ENCODE measurements around the gene STPG4.
"Not testable (repeated sequence)": the region's sequence is repeated elsewhere in the genome, so short reads cannot be mapped to it uniquely, and the experiment has no call there.

The STPG4 gene

GRCh38 chr2:47190188-47190881 is 35.2 kb upstream of the STPG4 start:
- H3K36me3 ChIP-seq (ENCODE audit: control insufficient read depth, insufficient read depth, low read length): no peaks in the 10 kb centered on the region
- no CpG with 5 or more reads among the region's 1 CpG for WGBS, 2 experiments (ENCODE audit: insufficient coverage in 2 of 2)
- H3K4me1 ChIP-seq (ENCODE audit: control insufficient read depth, insufficient read depth, low read length, poor library complexity, severe bottlenecking): peaks cover 52% of the 10 kb centered on the region
- no peaks in the 10 kb centered on the region for H3K9me3 ChIP-seq (ENCODE audit: control insufficient read depth, low read length)
- H3K4me3 ChIP-seq (ENCODE audit: extremely low read depth, insufficient read depth, low read length, poor library complexity, severe bottlenecking): no peak overlapping the region
- no peak overlapping the region for H3K27ac ChIP-seq (ENCODE audit: low read depth, low read length, severe bottlenecking)

GRCh38 chr2:47189635-47190034 is 34.5 kb upstream of the STPG4 start:
- Histone ChIP-seq H3K27ac (ENCODE audit: low read depth, low read length, severe bottlenecking) (no peak overlapping the region), H3K4me1 (ENCODE audit: control insufficient read depth, insufficient read depth, low read length, poor library complexity, severe bottlenecking) (peaks cover 50% of the 10 kb centered on the region), H3K4me3 (ENCODE audit: extremely low read depth, insufficient read depth, low read length, poor library complexity, severe bottlenecking) (no peak overlapping the region), H3K36me3 (ENCODE audit: control insufficient read depth, insufficient read depth, low read length) (no peaks in the 10 kb centered on the region), H3K9me3 (ENCODE audit: control insufficient read depth, low read length) (no peaks in the 10 kb centered on the region)
- WGBS, 2 experiments (ENCODE audit: insufficient coverage in 2 of 2): no CpG with 5 or more reads among the region's 1 CpG

DNA sequence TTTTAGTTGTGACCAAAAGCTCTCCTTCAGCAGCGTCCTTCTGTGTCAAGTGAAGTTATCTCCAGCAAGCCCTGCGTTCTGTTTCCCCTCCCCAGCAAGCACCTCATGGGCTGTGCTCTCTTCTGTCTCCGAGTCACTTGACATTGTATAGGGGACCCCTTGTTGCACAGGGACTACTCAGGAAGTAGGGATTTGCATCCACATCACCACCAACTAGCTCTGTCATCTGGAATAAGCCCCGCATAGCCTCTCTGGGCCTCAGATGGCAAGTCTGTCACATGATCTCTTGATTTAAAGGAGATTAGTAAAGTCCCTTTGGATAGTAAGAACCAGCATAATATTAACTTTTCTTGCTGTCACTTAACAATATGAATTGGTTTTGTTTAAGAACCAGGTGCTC is 32.0 kb upstream of the STPG4 start:
- no peak overlapping the region for H3K4me3 ChIP-seq (ENCODE audit: extremely low read depth, insufficient read depth, low read length, poor library complexity, severe bottlenecking)
- WGBS, 2 experiments (ENCODE audit: insufficient coverage in 2 of 2): 71% methylated on average over 3 of the region's 4 CpGs
- H3K36me3 ChIP-seq (ENCODE audit: control insufficient read depth, insufficient read depth, low read length): no peaks in the 10 kb centered on the region
- no peaks in the 10 kb centered on the region for H3K9me3 ChIP-seq (ENCODE audit: control insufficient read depth, low read length)
- H3K4me1 ChIP-seq (ENCODE audit: control insufficient read depth, insufficient read depth, low read length, poor library complexity, severe bottlenecking): peaks cover 31% of the 10 kb centered on the region
- no peak overlapping the region for H3K27ac ChIP-seq (ENCODE audit: low read depth, low read length, severe bottlenecking)

- Histone ChIP-seq H3K4me3 (ENCODE audit: extremely low read depth, insufficient read depth, low read length, poor library complexity, severe bottlenecking) (no peak overlapping the region), H3K36me3 (ENCODE audit: control insufficient read depth, insufficient read depth, low read length) (no peaks in the 10 kb centered on the region), H3K27ac (ENCODE audit: low read depth, low read length, severe bottlenecking) (no peak overlapping the region), H3K4me1 (ENCODE audit: control insufficient read depth, insufficient read depth, low read length, poor library complexity, severe bottlenecking) (peaks cover 25% of the 10 kb centered on the region), H3K9me3 (ENCODE audit: control insufficient read depth, low read length) (no peaks in the 10 kb centered on the region)
- 100% methylated on average over 1 of the region's 2 CpGs for WGBS, 2 experiments (ENCODE audit: insufficient coverage in 2 of 2)
These were observed 31.2 kb upstream of the STPG4 start for GRCh38 chr2:47186351-47186750.

- H3K27ac ChIP-seq (ENCODE audit: low read depth, low read length, severe bottlenecking); H3K36me3 ChIP-seq (ENCODE audit: control insufficient read depth, insufficient read depth, low read length); H3K4me3 ChIP-seq (ENCODE audit: extremely low read depth, insufficient read depth, low read length, poor library complexity, severe bottlenecking); H3K9me3 ChIP-seq (ENCODE audit: control insufficient read depth, low read length): not testable (repeated sequence)
- H3K4me1 ChIP-seq (ENCODE audit: control insufficient read depth, insufficient read depth, low read length, poor library complexity, severe bottlenecking): peaks cover 15% of the 10 kb centered on the region
- 90 to 100% methylated on average over 2 of the region's 5 CpGs for WGBS, 2 experiments (ENCODE audit: insufficient coverage in 2 of 2)
These were observed 30.0 kb upstream of the STPG4 start for GRCh38 chr2:47185098-47185497.

DNA sequence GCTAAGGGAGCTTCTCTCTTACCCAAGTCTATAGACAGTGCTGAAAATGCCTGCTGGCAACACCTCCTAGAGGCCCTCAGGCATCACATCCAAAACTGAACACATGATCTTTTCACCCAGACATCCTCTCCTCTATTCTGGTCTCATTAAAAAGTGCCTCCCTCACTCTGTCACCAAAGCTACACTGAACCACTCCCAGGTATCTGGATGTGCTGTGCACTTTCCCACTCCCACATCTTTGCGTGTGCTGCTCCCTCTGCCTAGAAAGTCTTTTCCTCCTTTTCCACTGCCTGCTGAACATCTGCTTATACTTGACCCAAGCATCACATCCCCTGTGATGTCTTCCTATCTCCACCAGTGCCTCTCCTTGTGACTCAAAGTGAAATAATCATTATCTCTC is 26.1 kb upstream of the STPG4 start:
- Histone ChIP-seq H3K36me3 (ENCODE audit: control insufficient read depth, insufficient read depth, low read length) (no peaks in the 10 kb centered on the region), H3K9me3 (ENCODE audit: control insufficient read depth, low read length) (no peaks in the 10 kb centered on the region), H3K4me3 (ENCODE audit: extremely low read depth, insufficient read depth, low read length, poor library complexity, severe bottlenecking) (no peak overlapping the region), H3K4me1 (ENCODE audit: control insufficient read depth, insufficient read depth, low read length, poor library complexity, severe bottlenecking) (no peaks in the 10 kb centered on the region), H3K27ac (ENCODE audit: low read depth, low read length, severe bottlenecking) (no peak overlapping the region)
- 94 to 100% methylated on average over 1 of the region's 1 CpG for WGBS, 2 experiments (ENCODE audit: insufficient coverage in 2 of 2)

DNA sequence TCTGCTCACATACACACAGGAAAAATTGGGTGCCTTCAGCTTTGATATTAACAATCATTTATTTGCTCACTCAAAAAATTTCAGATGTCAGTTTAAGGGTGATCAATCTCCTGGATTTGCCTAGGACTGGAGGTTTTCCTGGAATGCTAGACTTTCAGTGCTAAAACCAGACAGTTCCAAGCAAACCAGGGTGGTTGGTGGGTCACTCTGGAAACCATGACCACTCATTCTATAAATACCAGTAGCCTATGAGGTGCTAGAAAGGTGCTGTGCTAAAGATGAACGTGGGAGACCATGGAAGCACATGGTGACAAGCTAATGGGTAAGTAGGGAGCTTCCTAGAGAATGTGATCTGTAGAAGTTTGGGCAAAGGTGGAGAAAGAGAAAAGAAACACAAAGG is 25.4 kb upstream of the STPG4 start:
- no CpG with 5 or more reads among the region's 1 CpG for WGBS, 2 experiments (ENCODE audit: insufficient coverage in 2 of 2)
- Histone ChIP-seq H3K36me3 (ENCODE audit: control insufficient read depth, insufficient read depth, low read length) (no peaks in the 10 kb centered on the region), H3K9me3 (ENCODE audit: control insufficient read depth, low read length) (no peaks in the 10 kb centered on the region), H3K4me3 (ENCODE audit: extremely low read depth, insufficient read depth, low read length, poor library complexity, severe bottlenecking) (no peak overlapping the region), H3K4me1 (ENCODE audit: control insufficient read depth, insufficient read depth, low read length, poor library complexity, severe bottlenecking) (no peaks in the 10 kb centered on the region), H3K27ac (ENCODE audit: low read depth, low read length, severe bottlenecking) (no peak overlapping the region)

- no peak overlapping the region for H3K27ac ChIP-seq (ENCODE audit: low read depth, low read length, severe bottlenecking)
- no peaks in the 10 kb centered on the region for H3K4me1 ChIP-seq (ENCODE audit: control insufficient read depth, insufficient read depth, low read length, poor library complexity, severe bottlenecking)
- H3K4me3 ChIP-seq (ENCODE audit: extremely low read depth, insufficient read depth, low read length, poor library complexity, severe bottlenecking): no peak overlapping the region
- 85 to 97% methylated on average over 4 of the region's 6 CpGs for WGBS, 2 experiments (ENCODE audit: insufficient coverage in 2 of 2)
- H3K9me3 ChIP-seq (ENCODE audit: control insufficient read depth, low read length): no peaks in the 10 kb centered on the region
- H3K36me3 ChIP-seq (ENCODE audit: control insufficient read depth, insufficient read depth, low read length): no peaks in the 10 kb centered on the region
These were observed 24.3 kb upstream of the STPG4 start for GRCh38 chr2:47179388-47179787.

- Histone ChIP-seq H3K4me3 (ENCODE audit: extremely low read depth, insufficient read depth, low read length, poor library complexity, severe bottlenecking) (no peak overlapping the region), H3K27ac (ENCODE audit: low read depth, low read length, severe bottlenecking) (no peak overlapping the region), H3K4me1 (ENCODE audit: control insufficient read depth, insufficient read depth, low read length, poor library complexity, severe bottlenecking) (no peaks in the 10 kb centered on the region), H3K9me3 (ENCODE audit: control insufficient read depth, low read length) (no peaks in the 10 kb centered on the region), H3K36me3 (ENCODE audit: control insufficient read depth, insufficient read depth, low read length) (no peaks in the 10 kb centered on the region)
- WGBS, 2 experiments (ENCODE audit: insufficient coverage in 2 of 2): 64 to 70% methylated on average over 6 of the region's 6 CpGs
These were observed 23.2 kb upstream of the STPG4 start for GRCh38 chr2:47178341-47178740.

DNA sequence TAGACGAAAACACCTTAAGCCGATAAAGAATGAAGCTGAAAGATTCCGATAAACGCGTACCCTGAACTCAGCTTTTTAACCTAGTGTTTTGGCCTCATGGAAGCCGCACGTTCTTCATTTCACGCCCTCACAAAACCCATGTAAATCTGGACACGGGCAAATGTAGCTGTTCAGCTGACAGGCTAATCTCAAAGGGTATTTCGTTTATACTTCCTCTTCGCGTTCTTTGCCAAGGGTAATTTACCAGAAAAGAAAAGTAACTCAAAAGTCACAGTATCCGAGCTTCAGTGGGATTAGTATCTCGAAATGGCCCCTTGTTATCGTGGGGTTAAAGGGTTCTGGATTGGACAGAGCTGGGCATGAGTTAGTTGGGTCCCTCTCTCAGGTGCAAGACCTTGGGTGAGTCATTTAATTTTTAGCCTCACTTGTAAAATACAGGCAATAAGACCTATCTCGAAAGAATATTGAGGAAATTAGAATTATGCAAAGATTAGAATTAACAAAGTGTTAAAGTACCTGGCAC is 22.0 kb upstream of the STPG4 start:
- no peaks in the 10 kb centered on the region for H3K4me1 ChIP-seq (ENCODE audit: control insufficient read depth, insufficient read depth, low read length, poor library complexity, severe bottlenecking)
- peak overlapping the region; percentile 100 for H3K27ac ChIP-seq (ENCODE audit: low read depth, low read length, severe bottlenecking)
- peak overlapping the region; percentile 99 for H3K4me3 ChIP-seq (ENCODE audit: extremely low read depth, insufficient read depth, low read length, poor library complexity, severe bottlenecking)
- no peaks in the 10 kb centered on the region for H3K9me3 ChIP-seq (ENCODE audit: control insufficient read depth, low read length)
- H3K36me3 ChIP-seq (ENCODE audit: control insufficient read depth, insufficient read depth, low read length): peaks cover 3% of the 10 kb centered on the region
- 46 to 48% methylated on average over 13 to 14 of the region's 16 CpGs for WGBS, 2 experiments (ENCODE audit: insufficient coverage in 2 of 2)

DNA sequence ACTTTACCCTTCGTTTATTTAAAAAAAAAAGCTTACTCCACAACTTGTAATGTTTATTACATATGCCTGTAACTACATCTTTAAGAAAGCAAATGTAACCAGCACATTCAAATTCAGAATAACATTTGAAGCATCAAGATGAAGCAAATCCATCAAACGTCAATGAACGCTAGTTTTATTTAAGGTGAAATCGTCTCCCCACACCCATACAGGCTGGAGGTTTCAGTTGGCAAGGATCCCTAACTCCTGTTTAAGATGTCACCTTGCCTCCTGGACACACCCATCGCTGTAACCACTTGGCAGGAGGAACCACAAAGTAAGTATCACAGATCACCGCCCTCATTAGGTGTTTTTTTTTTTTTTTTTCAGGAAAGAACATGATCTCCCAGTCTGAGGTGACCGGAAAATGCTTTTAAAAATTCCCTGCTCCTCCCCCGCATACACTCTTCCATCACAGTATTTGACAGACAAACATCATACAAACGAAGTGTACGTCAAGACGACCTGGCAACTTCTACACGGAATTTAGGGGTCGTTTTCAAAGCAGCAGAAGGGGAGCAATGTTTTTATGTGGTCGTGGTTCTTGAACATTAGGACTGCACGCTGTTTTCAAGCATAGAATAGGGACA is 19.7 kb upstream of the STPG4 start:
- Histone ChIP-seq H3K9me3 (ENCODE audit: control insufficient read depth, low read length) (no peaks in the 10 kb centered on the region), H3K36me3 (ENCODE audit: control insufficient read depth, insufficient read depth, low read length) (peaks cover 23% of the 10 kb centered on the region), H3K4me3 (ENCODE audit: extremely low read depth, insufficient read depth, low read length, poor library complexity, severe bottlenecking) (peak overlapping the region; percentile 99), H3K4me1 (ENCODE audit: control insufficient read depth, insufficient read depth, low read length, poor library complexity, severe bottlenecking) (peaks cover 8% of the 10 kb centered on the region), H3K27ac (ENCODE audit: low read depth, low read length, severe bottlenecking) (peak overlapping the region; percentile 83)
- WGBS, 2 experiments (ENCODE audit: insufficient coverage in 2 of 2): 0 to 8% methylated on average over 6 to 11 of the region's 15 CpGs

All from mesodermal cell (in vitro differentiated cells).